ENCODE results near the gene RALGAPB. TPM values are rescaled to one million over a fixed set of nuclear protein-coding genes. Genes with fewer than 3 reads are reported as not detected.

The RALGAPB gene
- polyA plus RNA-seq, 1 of the 3 experiments (the other 2 are of a cell fraction), result 10.8 TPM

DNA sequence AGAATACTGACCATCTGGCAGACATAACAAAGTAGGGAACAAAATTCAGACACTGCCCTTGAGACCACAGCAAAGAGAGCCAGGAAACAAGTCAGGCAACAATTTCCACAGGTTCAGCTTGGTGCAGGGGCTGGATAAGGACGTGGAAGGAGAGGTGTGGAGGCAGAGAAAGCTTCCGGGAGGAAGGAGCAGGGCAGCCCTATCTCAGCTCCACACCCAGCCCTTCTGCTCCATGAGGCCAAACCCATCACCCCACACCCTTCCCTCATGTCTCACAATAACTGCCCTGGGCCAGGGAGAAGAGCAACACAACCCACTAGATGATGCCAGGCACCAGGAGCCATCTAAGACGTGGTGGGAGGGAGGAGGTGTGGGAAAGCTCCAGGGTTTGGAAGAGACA is 43.3 kb upstream of the RALGAPB start:
- H3K27me3 ChIP-seq (ENCODE audit: insufficient read depth), result no peaks in the 10 kb centered on the region
- no peaks in the 10 kb centered on the region for H3K9me3 ChIP-seq
- H3K4me2 ChIP-seq, result no peak overlapping the region
- H3K9ac ChIP-seq, result no peak overlapping the region
- peaks cover 95% of the 10 kb centered on the region for H3K79me2 ChIP-seq (ENCODE audit: insufficient read depth)
- no peaks in the 10 kb centered on the region for H3K9me2 ChIP-seq
- TF ChIP-seq, protein P1, sequence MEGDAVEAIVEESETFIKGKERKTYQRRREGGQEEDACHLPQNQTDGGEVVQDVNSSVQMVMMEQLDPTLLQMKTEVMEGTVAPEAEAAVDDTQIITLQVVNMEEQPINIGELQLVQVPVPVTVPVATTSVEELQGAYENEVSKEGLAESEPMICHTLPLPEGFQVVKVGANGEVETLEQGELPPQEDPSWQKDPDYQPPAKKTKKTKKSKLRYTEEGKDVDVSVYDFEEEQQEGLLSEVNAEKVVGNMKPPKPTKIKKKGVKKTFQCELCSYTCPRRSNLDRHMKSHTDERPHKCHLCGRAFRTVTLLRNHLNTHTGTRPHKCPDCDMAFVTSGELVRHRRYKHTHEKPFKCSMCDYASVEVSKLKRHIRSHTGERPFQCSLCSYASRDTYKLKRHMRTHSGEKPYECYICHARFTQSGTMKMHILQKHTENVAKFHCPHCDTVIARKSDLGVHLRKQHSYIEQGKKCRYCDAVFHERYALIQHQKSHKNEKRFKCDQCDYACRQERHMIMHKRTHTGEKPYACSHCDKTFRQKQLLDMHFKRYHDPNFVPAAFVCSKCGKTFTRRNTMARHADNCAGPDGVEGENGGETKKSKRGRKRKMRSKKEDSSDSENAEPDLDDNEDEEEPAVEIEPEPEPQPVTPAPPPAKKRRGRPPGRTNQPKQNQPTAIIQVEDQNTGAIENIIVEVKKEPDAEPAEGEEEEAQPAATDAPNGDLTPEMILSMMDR (IDR thresholded peaks at IDR 0.05), result no peak
- TF ChIP-seq ELF1 (IDR thresholded peaks at IDR 0.05) (no peak), PBX3 (IDR thresholded peaks at IDR 0.05) (no peak), TCF12 (IDR thresholded peaks at IDR 0.05) (no peak), CHD2 (IDR thresholded peaks at IDR 0.05; ENCODE audit: low read length, partially characterized antibody) (no peak), RCOR1 (IDR thresholded peaks at IDR 0.05; ENCODE audit: low read length) (no peak), FOSL2 (IDR thresholded peaks at IDR 0.05; ENCODE audit: borderline replicate concordance, low read depth) (no peak), GATA2 (CRISPR knock-in tag; IDR thresholded peaks at IDR 0.05) (no peak), RAD21 (IDR thresholded peaks at IDR 0.05; ENCODE audit: low read length) (no peak), IRF3 (IDR thresholded peaks at IDR 0.05; ENCODE audit: low read depth, low read length) (no peak), EP300 (IDR thresholded peaks at IDR 0.05; ENCODE audit: borderline replicate concordance in 1 of 2, low read depth in 1 of 2, low read length in 1 of 2) (no peak)
- TF ChIP-seq, protein P2, sequence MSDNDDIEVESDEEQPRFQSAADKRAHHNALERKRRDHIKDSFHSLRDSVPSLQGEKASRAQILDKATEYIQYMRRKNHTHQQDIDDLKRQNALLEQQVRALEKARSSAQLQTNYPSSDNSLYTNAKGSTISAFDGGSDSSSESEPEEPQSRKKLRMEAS (IDR thresholded peaks at IDR 0.05; ENCODE audit: low read depth), result no peak
- ChIA-PET CTCF (no interaction called here), POLR2A (interaction anchor here (1.4 kb wide), 1 partner anchor 17 kb away, joined by 3 read pairs; no protein-coding TSS in a partner anchor)
- H3K4me3 ChIP-seq (ENCODE audit: low read depth in 2 of 2, low read length in 1 of 2), result no peak overlapping the region
- no peak overlapping the region for H3K27ac ChIP-seq (ENCODE audit: low read depth in 2 of 2, low read length in 1 of 2)
- peaks cover 30% of the 10 kb centered on the region for H3F3A ChIP-seq (replicated peaks; ENCODE audit: insufficient read depth)
- peaks cover 100% of the 10 kb centered on the region for H4K20me1 ChIP-seq (ENCODE audit: insufficient read depth)
- H3K36me3 ChIP-seq (replicated peaks in 1 of 2; ENCODE audit: control insufficient read depth in 1 of 2, insufficient read depth in 2 of 2, low read length in 1 of 2), result peaks cover 83% of the 10 kb centered on the region in 2 experiments
- peaks cover 22 to 25% of the 10 kb centered on the region in 2 experiments for H3K4me1 ChIP-seq (ENCODE audit: control insufficient read depth in 1 of 2, insufficient read depth in 2 of 2, low read depth in 1 of 2, low read length in 1 of 2)
- no peak overlapping the region for H2AFZ ChIP-seq (ENCODE audit: low read depth)
- WGBS (ENCODE audit: low lambda C conversion rate), result 87% methylated on average over 2 of the region's 3 CpGs
- DNase-seq, result no peak

- Histone ChIP-seq H3K9me2 (no peaks in the 10 kb centered on the region), H4K20me1 (ENCODE audit: insufficient read depth) (peaks cover 86% of the 10 kb centered on the region), H2AFZ (ENCODE audit: low read depth) (no peak overlapping the region), H3K27me3 (ENCODE audit: insufficient read depth) (no peaks in the 10 kb centered on the region), H3K4me3 (ENCODE audit: low read depth in 2 of 2, low read length in 1 of 2) (no peak overlapping the region), H3K9me3 (no peaks in the 10 kb centered on the region), H3K27ac (ENCODE audit: low read depth in 2 of 2, low read length in 1 of 2) (no peak overlapping the region), H3K4me1 (ENCODE audit: control insufficient read depth in 1 of 2, insufficient read depth in 2 of 2, low read depth in 1 of 2, low read length in 1 of 2) (peaks cover 22 to 23% of the 10 kb centered on the region in 2 experiments), H3K9ac (no peak overlapping the region), H3K79me2 (ENCODE audit: insufficient read depth) (peaks cover 90% of the 10 kb centered on the region), H3K36me3 (replicated peaks in 1 of 2; ENCODE audit: control insufficient read depth in 1 of 2, insufficient read depth in 2 of 2, low read length in 1 of 2) (peaks cover 68% of the 10 kb centered on the region in 2 experiments), H3F3A (replicated peaks; ENCODE audit: insufficient read depth) (peaks cover 35% of the 10 kb centered on the region), H3K4me2 (no peak overlapping the region)
- ChIA-PET POLR2A (interaction anchor here (1.0 to 1.2 kb wide), 2 partner anchors 9 to 42 kb away, joined by 3 read pairs; partner anchors contain the start of gene RALGAPB), CTCF (interaction anchor here (0.6 to 1.6 kb wide), 3 partner anchors 16 to 90 kb away, joined by 3 to 5 read pairs (median 3); no protein-coding TSS in a partner anchor)
- no peak for DNase-seq
- WGBS (ENCODE audit: low lambda C conversion rate), result 77% methylated on average over 4 of the region's 8 CpGs
- TF ChIP-seq NFIC (IDR thresholded peaks at IDR 0.05; ENCODE audit: borderline replicate concordance) (no peak), RAD21 (IDR thresholded peaks at IDR 0.05; ENCODE audit: low read length) (no peak), EP300 (IDR thresholded peaks at IDR 0.05; ENCODE audit: borderline replicate concordance in 1 of 2, low read depth in 1 of 2, low read length in 1 of 2) (no peak), RXRA (IDR thresholded peaks at IDR 0.05; ENCODE audit: borderline replicate concordance, low read depth) (no peak), POLR2AphosphoS5 (IDR thresholded peaks at IDR 0.05; ENCODE audit: low read depth, low read length) (no peak), FOSL2 (IDR thresholded peaks at IDR 0.05; ENCODE audit: borderline replicate concordance, low read depth) (no peak), YY1 (IDR thresholded peaks at IDR 0.05; ENCODE audit: low read depth) (no peak), IRF3 (IDR thresholded peaks at IDR 0.05; ENCODE audit: low read depth, low read length) (no peak), NRF1 (IDR thresholded peaks at IDR 0.05; ENCODE audit: low read depth, low read length) (no peak), GATA2 (CRISPR knock-in tag; IDR thresholded peaks at IDR 0.05) (no peak)
- TF ChIP-seq, protein P2 (IDR thresholded peaks at IDR 0.05; ENCODE audit: low read depth), result no peak
- TF ChIP-seq, protein P1 (IDR thresholded peaks at IDR 0.05), result no peak
Measured at GRCh38 chr20:38430679-38431325, 41.8 kb upstream of the RALGAPB start.

Data from SK-N-SH (cell line).